WI38 (cell line): Measurements from ENCODE around the gene NMUR1.

Experiments used
- H3K4me3 ChIP-seq: 2 replicates; pipeline ENCODE4 v1.5.1; 2011; ENCODE audit warnings: low read depth, mild to moderate bottlenecking, control low read depth, low read length
- CTCF ChIP-seq: IDR thresholded peaks from 2 replicates; pipeline ENCODE4 v1.5.1; 2012; ENCODE audit warnings: low read depth, mild to moderate bottlenecking, control low read depth, low read length

The NMUR1 gene

GRCh38 chr2:231524477-231525247 is 5.6 kb downstream of the NMUR1 start:
- no peak for TF ChIP-seq CTCF

GRCh38 chr2:231523451-231524285 is 6.6 kb downstream of the NMUR1 start:
- TF ChIP-seq CTCF: no peak
- no peak overlapping the region for H3K4me3 ChIP-seq

More at GRCh38 chr2:231524477-231525247, 5.6 kb downstream of the NMUR1 start:
- H3K4me3 ChIP-seq: no peak overlapping the region

DNA sequence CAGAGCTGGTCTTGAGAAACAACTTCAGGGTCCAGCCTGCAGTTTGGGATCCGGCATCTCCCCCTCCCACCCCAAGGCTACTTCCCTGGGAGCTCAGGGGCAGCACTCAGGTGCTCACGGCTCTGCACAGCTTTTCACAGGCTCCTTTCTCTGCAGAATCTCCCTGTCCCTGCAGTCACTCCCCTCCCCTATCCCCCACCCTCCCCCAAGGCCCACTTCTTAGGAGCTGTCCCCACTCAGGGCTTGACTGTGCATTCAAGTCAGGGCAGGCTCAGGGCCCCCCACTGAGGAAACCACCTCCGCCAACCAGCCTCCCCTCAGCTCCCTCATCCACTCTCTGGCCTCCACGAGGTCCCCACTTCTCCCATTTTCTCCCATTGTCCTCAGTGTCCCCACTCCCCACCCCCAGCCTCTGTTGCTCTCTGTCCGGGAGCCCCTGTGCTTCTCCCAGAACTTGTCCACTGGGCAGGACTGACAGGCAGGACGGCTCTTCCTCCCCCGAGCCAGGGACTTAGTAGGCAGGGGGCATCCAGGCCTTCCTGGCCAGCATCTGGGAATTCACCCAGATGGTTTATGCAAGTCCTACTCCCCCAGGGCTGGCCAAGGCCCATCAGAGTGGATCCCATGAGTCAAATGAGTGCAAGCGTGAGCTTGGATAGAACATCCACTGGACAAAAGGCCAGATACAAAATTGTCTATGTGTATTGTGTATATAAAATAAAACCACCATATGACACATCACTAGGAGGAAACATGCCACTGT is 7.6 kb downstream of the NMUR1 start:
- TF ChIP-seq CTCF: no peak
- no peak overlapping the region for H3K4me3 ChIP-seq

GRCh38 chr2:231521443-231521842 is 8.8 kb downstream of the NMUR1 start:
- no peak overlapping the region for H3K4me3 ChIP-seq
- TF ChIP-seq CTCF: no peak

DNA sequence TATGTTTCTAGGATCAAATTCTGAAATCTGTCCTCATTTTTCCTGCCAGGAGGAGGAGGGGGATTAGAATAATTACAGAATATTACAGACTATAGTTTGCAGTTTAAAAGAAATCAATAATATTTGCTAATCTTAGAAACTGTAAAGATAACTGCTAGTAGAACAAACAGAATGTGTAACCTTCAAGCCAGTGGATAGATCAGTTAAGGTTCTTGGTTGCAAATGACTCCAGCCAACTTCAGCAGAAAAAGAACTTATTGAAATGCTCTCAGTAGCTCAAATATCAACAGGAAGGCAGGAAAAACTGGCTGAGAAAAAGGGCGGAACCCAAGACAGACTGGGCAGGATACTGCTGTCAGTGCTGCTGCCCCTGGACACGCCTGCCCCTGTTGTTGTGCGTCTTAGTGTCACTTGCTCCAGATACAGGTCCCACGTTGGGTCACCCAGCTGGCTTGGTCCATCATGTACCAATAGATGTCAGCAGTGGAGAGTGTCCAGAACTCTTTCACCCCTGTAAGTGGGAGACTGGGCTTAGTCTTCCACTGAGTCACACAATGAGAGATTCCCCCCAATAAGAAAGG is 10.2 kb downstream of the NMUR1 start:
- no peak overlapping the region for H3K4me3 ChIP-seq
- TF ChIP-seq CTCF: no peak

GRCh38 chr2:231518771-231519170 is 11.5 kb downstream of the NMUR1 start:
- no peak for TF ChIP-seq CTCF
- H3K4me3 ChIP-seq: no peak overlapping the region
